DOHH2 (cell line): ENCODE results near the gene MAP3K20.

Experiments
- CTCF ChIP-seq: fragments of 200-600 bp; sonication (generic); IDR thresholded peaks from one replicate; pipeline ENCODE4 v1.5.1; 2014; ENCODE audit warnings: antibody characterized with exemption, mild to moderate bottlenecking, low read depth, low read length; ENCODE audit not compliant: poor library complexity, severe bottlenecking
- EZH2phosphoT487 ChIP-seq: fragments of 200-600 bp; sonication (generic); IDR thresholded peaks from 2 replicates; pipeline ENCODE4 v1.6.1; 2017; ENCODE audit warnings: borderline replicate concordance, mild to moderate bottlenecking, antibody characterized with exemption, low read length, moderate library complexity, mixed read lengths

- TF ChIP-seq CTCF (no peak), EZH2phosphoT487 (no peak)
Measured at GRCh38 chr2:173028671-173029070, 47.0 kb upstream of the MAP3K20 start.
